H9 (cell line): Measurements from ENCODE around the gene RAB40AL. TPM values are rescaled to one million over a fixed set of nuclear protein-coding genes. Genes with fewer than 3 reads are reported as not detected.

ENCODE experiments used
- DNase-seq: peaks from one replicate; pipeline ENCODE4 v3.0.0-alpha.2; 2017
- H2AFZ ChIP-seq: one replicate; pipeline ENCODE4 v1.6.1; 2013; ENCODE audit warnings: mild to moderate bottlenecking, low read length, control low read depth, moderate library complexity
- H2AK5ac ChIP-seq: 2 replicates; pipeline ENCODE4 v1.6.1; 2013; ENCODE audit warnings: low read length, control low read depth, mixed read lengths; ENCODE audit not compliant: insufficient read length
- H2BK120ac ChIP-seq: one replicate; pipeline ENCODE4 v1.6.1; 2013; ENCODE audit warnings: low read depth, mild to moderate bottlenecking, low read length, control low read depth, inconsistent platforms; ENCODE audit not compliant: poor library complexity, severe bottlenecking
- H2BK12ac ChIP-seq: 2 replicates; pipeline ENCODE4 v1.6.1; 2013; ENCODE audit warnings: low read length, control low read depth, mixed read lengths, low read depth; ENCODE audit not compliant: insufficient read length
- H2BK15ac ChIP-seq: 2 replicates; pipeline ENCODE4 v1.6.1; 2013; ENCODE audit warnings: low read depth, low read length, control low read depth
- H2BK20ac ChIP-seq: one replicate; pipeline ENCODE4 v1.6.1; 2013; ENCODE audit warnings: low read depth, mild to moderate bottlenecking, low read length, control low read depth, inconsistent platforms; ENCODE audit not compliant: poor library complexity, severe bottlenecking
- H2BK5ac ChIP-seq: 2 replicates; pipeline ENCODE4 v1.6.1; 2013; ENCODE audit warnings: low read length, control low read depth, mixed read lengths; ENCODE audit not compliant: insufficient read length
- H3K14ac ChIP-seq: 2 replicates; pipeline ENCODE4 v1.6.1; 2013; ENCODE audit warnings: low read length, control low read depth; ENCODE audit not compliant: insufficient read depth
- H3K18ac ChIP-seq: 2 replicates; pipeline ENCODE4 v1.6.1; 2013; ENCODE audit warnings: low read depth, mild to moderate bottlenecking, mixed read lengths, low read length, control low read depth; ENCODE audit not compliant: insufficient read length
- H3K23ac ChIP-seq: 2 replicates; pipeline ENCODE4 v1.6.1; 2013; ENCODE audit warnings: low read length, control low read depth, mixed read lengths, low read depth; ENCODE audit not compliant: insufficient read length
- H3K23me2 ChIP-seq: 2 replicates; pipeline ENCODE4 v1.6.1; 2013; ENCODE audit warnings: low read depth, mild to moderate bottlenecking, mixed read lengths, low read length, control low read depth; ENCODE audit not compliant: insufficient read length, poor library complexity, severe bottlenecking
- H3K27ac ChIP-seq: 2 replicates; pipeline ENCODE4 v1.5.1; 2013; ENCODE audit warnings: low read length, control low read depth, mixed read lengths, low read depth; ENCODE audit not compliant: insufficient read length
- H3K27me3 ChIP-seq: 2 replicates; pipeline ENCODE4 v1.6.1; 2013; ENCODE audit warnings: low read length, control low read depth, inconsistent platforms; ENCODE audit not compliant: insufficient read depth
- H3K4ac ChIP-seq: 2 replicates; pipeline ENCODE4 v1.6.1; 2013; ENCODE audit warnings: low read depth, mild to moderate bottlenecking, control low read depth, inconsistent platforms, low read length, moderate library complexity
- H3K4me1 ChIP-seq: 2 replicates; pipeline ENCODE4 v1.6.1; 2013; ENCODE audit warnings: low read length, control low read depth, inconsistent platforms; ENCODE audit not compliant: insufficient read depth
- H3K4me2 ChIP-seq: 2 replicates; pipeline ENCODE4 v1.6.1; 2013; ENCODE audit warnings: low read length, control low read depth, mixed read lengths; ENCODE audit not compliant: insufficient read length, insufficient read depth
- H3K56ac ChIP-seq: 2 replicates; pipeline ENCODE4 v1.6.1; 2013; ENCODE audit warnings: low read depth, mild to moderate bottlenecking, mixed read lengths, low read length, control low read depth; ENCODE audit not compliant: insufficient read length
- H3K79me1 ChIP-seq: 2 replicates; pipeline ENCODE4 v1.6.1; 2013; ENCODE audit warnings: low read depth, mild to moderate bottlenecking, moderate library complexity, low read length, control low read depth, inconsistent platforms; ENCODE audit not compliant: insufficient read depth, poor library complexity, severe bottlenecking
- H3K79me2 ChIP-seq: 2 replicates; pipeline ENCODE4 v1.6.1; 2013; ENCODE audit warnings: low read length, control low read depth, inconsistent platforms; ENCODE audit not compliant: insufficient read depth
- H3K9ac ChIP-seq: 2 replicates; pipeline ENCODE4 v1.6.1; 2013; ENCODE audit warnings: low read length, control low read depth, mixed read lengths; ENCODE audit not compliant: insufficient read length; ENCODE audit errors: extremely low read depth
- H3K9me3 ChIP-seq: one replicate; pipeline ENCODE4 v1.6.1; 2013; ENCODE audit warnings: low read depth, low read length, inconsistent platforms; ENCODE audit not compliant: control insufficient read depth
- H3T11ph ChIP-seq: one replicate; pipeline ENCODE4 v1.6.1; 2013; ENCODE audit warnings: mild to moderate bottlenecking, low read length, control low read depth, inconsistent platforms
- H4K20me1 ChIP-seq: one replicate; pipeline ENCODE4 v1.6.1; 2013; ENCODE audit not compliant: control insufficient read depth, insufficient read length, insufficient read depth
- H4K5ac ChIP-seq: 2 replicates; pipeline ENCODE4 v1.6.1; 2013; ENCODE audit warnings: low read depth, mild to moderate bottlenecking, mixed read lengths, low read length, control low read depth; ENCODE audit not compliant: insufficient read length
- H4K8ac ChIP-seq: replicated peaks from 2 replicates; pipeline ENCODE4 v1.6.1; 2013; ENCODE audit warnings: low read length, control low read depth, mixed read lengths, low read depth; ENCODE audit not compliant: insufficient read length
- H4K91ac ChIP-seq: 2 replicates; pipeline ENCODE4 v1.6.1; 2013; ENCODE audit warnings: low read depth, mild to moderate bottlenecking, moderate library complexity, mixed read lengths, low read length, control low read depth; ENCODE audit not compliant: insufficient read length
- H3K27ac Mint-ChIP-seq, 3 experiments: 2 replicates in 2 of 3; 3 replicates in 1 of 3; pipeline ENCODE4 v1.8.0; 2020 to 2021; ENCODE audit warnings: mixed read lengths in 3 of 3, mild to moderate bottlenecking in 1 of 3, moderate library complexity in 1 of 3
- H3K27me3 Mint-ChIP-seq: 2 replicates; pipeline ENCODE4 v1.8.0; 2021; ENCODE audit warnings: low read depth, mild to moderate bottlenecking, moderate library complexity, mixed read lengths
- H3K36me3 Mint-ChIP-seq, 3 experiments: 2 replicates in 2 of 3; 3 replicates in 1 of 3; pipeline ENCODE4 v1.8.0; 2020 to 2021; ENCODE audit warnings: low read depth in 3 of 3, mixed read lengths in 3 of 3; ENCODE audit not compliant: insufficient read depth in 1 of 3
- H3K4me1 Mint-ChIP-seq, 2 experiments: 2 replicates each; pipeline ENCODE4 v1.8.0; 2020; ENCODE audit warnings: mixed read lengths in 2 of 2
- H3K4me3 Mint-ChIP-seq, 2 experiments: 2 replicates in 1 of 2; 3 replicates in 1 of 2; pipeline ENCODE4 v1.8.0; 2020 to 2021; ENCODE audit warnings: mild to moderate bottlenecking in 2 of 2, mixed read lengths in 2 of 2, moderate library complexity in 1 of 2
- H3K9me3 Mint-ChIP-seq, 2 experiments: 2 replicates in 1 of 2; 3 replicates in 1 of 2; pipeline ENCODE4 v1.8.0; 2020; ENCODE audit warnings: mild to moderate bottlenecking in 2 of 2, mixed read lengths in 2 of 2, moderate library complexity in 1 of 2
- WGBS: extraction: QIAGEN DNeasy Blood & Tissue Kit; methylation state at CpG from one replicate; pipeline ENCODE4 v1.1.7; 2013; ENCODE audit warnings: missing lambda C conversion rate, low lambda C conversion rate, mixed read lengths; ENCODE audit not compliant: insufficient read length; ENCODE audit errors: extremely low coverage; 5-methylcytosine and 5-hydroxymethylcytosine counted together
- total RNA-seq: library from RNA; stranded (reverse); gene quantifications from 2 replicates; pipeline ENCODE4 v1.2.1, GENCODE V29; 2021
- TF ChIP-seq, protein P1 (sequence below): fragments of 200-600 bp; sonication (generic); conservative IDR thresholded peaks from 3 replicates; pipeline ENCODE4 v1.8.0; 2021; ENCODE audit warnings: antibody characterized with exemption, mild to moderate bottlenecking

RAB40AL gene
- total RNA-seq, 1 experiment from 2014 or later, result not detected

DNA sequence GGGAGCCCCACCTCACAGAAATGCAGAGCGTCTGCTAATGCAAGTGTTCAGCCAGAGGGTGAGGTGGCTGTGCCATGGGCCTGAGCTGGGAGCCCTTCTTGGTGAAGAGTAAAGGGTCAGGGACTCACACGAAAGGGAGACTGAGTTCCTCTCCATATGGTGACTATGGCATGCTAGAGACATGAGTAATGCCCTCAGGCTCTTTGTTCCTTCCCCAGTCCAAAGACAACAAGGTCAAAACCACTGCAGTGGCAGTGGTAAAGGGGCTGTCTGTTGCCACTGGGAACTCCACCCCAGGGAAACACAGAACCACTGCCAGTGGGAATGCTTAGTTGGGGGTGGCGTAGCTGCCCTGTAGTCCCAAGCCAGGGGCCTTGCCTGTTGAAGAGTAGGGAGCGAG, 22.4 kb downstream of the RAB40AL start:
- TF ChIP-seq, protein P1, sequence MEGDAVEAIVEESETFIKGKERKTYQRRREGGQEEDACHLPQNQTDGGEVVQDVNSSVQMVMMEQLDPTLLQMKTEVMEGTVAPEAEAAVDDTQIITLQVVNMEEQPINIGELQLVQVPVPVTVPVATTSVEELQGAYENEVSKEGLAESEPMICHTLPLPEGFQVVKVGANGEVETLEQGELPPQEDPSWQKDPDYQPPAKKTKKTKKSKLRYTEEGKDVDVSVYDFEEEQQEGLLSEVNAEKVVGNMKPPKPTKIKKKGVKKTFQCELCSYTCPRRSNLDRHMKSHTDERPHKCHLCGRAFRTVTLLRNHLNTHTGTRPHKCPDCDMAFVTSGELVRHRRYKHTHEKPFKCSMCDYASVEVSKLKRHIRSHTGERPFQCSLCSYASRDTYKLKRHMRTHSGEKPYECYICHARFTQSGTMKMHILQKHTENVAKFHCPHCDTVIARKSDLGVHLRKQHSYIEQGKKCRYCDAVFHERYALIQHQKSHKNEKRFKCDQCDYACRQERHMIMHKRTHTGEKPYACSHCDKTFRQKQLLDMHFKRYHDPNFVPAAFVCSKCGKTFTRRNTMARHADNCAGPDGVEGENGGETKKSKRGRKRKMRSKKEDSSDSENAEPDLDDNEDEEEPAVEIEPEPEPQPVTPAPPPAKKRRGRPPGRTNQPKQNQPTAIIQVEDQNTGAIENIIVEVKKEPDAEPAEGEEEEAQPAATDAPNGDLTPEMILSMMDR, result no peak
- Histone ChIP-seq H3K23ac (no peak overlapping the region), H2BK5ac (no peak overlapping the region), H4K5ac (no peak overlapping the region), H3K4me2 (no peak overlapping the region), H4K20me1 (no peaks in the 10 kb centered on the region), H3K4me1 (no peaks in the 10 kb centered on the region), H2BK20ac (no peak overlapping the region), H2AFZ (no peak overlapping the region), H3K9ac (no peak overlapping the region), H3K4ac (no peak overlapping the region), H3K18ac (no peak overlapping the region), H4K8ac (no peak overlapping the region), H4K91ac (no peak overlapping the region), H2BK15ac (no peak overlapping the region), H3T11ph (no peak overlapping the region), H3K14ac (no peak overlapping the region; the same call in 1 of the 2 replicates), H2BK12ac (no peak overlapping the region), H3K56ac (no peak overlapping the region), H3K27ac (no peak overlapping the region), H2BK120ac (no peak overlapping the region), H3K27me3 (no peaks in the 10 kb centered on the region), H2AK5ac (no peak overlapping the region), H3K9me3 (peaks cover 16% of the 10 kb centered on the region), H3K79me2 (no peaks in the 10 kb centered on the region), H3K79me1 (no peaks in the 10 kb centered on the region), H3K23me2 (no peaks in the 10 kb centered on the region)
- Mint-ChIP-seq H3K4me3 (no peak overlapping the region), H3K27me3 (peaks cover 1% of the 10 kb centered on the region; the same call in 1 of the 2 replicates), H3K9me3 (peaks cover 61 to 66% of the 10 kb centered on the region in 2 experiments), H3K36me3 (peaks cover 0 to 2% (median 0%) of the 10 kb centered on the region in 3 experiments; a peak in 2 of 7 replicates), H3K4me1 (peaks cover under 1 to 2% of the 10 kb centered on the region in 2 experiments; a peak in 2 of 4 replicates), H3K27ac (no peak overlapping the region; a peak in 1 of 7 replicates)
- DNase-seq, result no peak
- WGBS, result no CpG with 5 or more reads among the region's 4 CpGs
